Upper lobe of left lung (tissue), 4 donors: ENCODE measurements around the gene ITGA11.

Source experiments
- CTCF ChIP-seq, 6 experiments: fragments of 450-650 bp in 4 of 6; fragments of 200-600 bp in 2 of 6; sonication (generic) in 2 of 6; IDR thresholded peaks; one replicate each; pipeline ENCODE4 v1.5.1; 2016 to 2019; ENCODE audit warnings: antibody characterized with exemption in 6 of 6
- POLR2A ChIP-seq, 4 donors: fragments of 450-650 bp; IDR thresholded peaks; one replicate each; pipeline ENCODE4 v1.5.1; 2016 to 2017; ENCODE audit warnings: antibody characterized with exemption in 4 of 4, mild to moderate bottlenecking in 2 of 4
- POLR2AphosphoS5 ChIP-seq, 2 donors: sonication (generic); formaldehyde crosslinking; IDR thresholded peaks; one replicate each; pipeline ENCODE4 v1.5.1; 2017; ENCODE audit warnings: antibody characterized with exemption in 2 of 2

GRCh38 chr15:68339481-68339880 is 92.5 kb downstream of the ITGA11 start:
- no peak for TF ChIP-seq CTCF (IDR thresholded peaks at IDR 0.05)
- TF ChIP-seq POLR2A (IDR thresholded peaks at IDR 0.05), result no peak
- TF ChIP-seq POLR2AphosphoS5 (IDR thresholded peaks at IDR 0.05), result no peak
